ENCODE results near the gene CRNKL1.

The CRNKL1 gene

DNA sequence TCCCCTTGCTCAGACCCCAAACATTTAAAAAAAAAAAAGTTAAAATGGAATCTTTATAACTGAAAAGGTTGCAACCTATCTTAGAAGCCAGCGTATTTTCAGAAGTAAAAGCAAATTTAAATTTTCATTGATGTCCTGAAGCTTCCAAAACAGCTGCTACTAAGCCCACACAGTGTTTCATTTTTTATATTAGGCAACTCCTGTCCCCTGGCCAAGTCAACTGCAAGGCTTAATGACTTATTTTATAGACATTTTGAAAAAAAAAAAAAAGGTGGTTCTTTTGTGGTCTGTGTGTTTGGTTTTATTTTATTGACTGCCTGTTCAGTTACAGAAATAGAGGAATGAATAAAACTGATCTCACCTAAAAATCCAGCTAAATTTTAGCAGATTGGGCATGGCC lies 13.1 kb upstream of the CRNKL1 start:
- DNase-seq (ENCODE audit: low read depth in 2 of 2) = no peak
- H3K4me3 ChIP-seq (replicated peaks in 1 of 2; ENCODE audit: low read depth in 2 of 2, low read length in 2 of 2) = no peak overlapping the region
- TF ChIP-seq, protein P1, sequence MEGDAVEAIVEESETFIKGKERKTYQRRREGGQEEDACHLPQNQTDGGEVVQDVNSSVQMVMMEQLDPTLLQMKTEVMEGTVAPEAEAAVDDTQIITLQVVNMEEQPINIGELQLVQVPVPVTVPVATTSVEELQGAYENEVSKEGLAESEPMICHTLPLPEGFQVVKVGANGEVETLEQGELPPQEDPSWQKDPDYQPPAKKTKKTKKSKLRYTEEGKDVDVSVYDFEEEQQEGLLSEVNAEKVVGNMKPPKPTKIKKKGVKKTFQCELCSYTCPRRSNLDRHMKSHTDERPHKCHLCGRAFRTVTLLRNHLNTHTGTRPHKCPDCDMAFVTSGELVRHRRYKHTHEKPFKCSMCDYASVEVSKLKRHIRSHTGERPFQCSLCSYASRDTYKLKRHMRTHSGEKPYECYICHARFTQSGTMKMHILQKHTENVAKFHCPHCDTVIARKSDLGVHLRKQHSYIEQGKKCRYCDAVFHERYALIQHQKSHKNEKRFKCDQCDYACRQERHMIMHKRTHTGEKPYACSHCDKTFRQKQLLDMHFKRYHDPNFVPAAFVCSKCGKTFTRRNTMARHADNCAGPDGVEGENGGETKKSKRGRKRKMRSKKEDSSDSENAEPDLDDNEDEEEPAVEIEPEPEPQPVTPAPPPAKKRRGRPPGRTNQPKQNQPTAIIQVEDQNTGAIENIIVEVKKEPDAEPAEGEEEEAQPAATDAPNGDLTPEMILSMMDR (IDR thresholded peaks at IDR 0.05; ENCODE audit: low read depth, low read length) = no peak

DNA sequence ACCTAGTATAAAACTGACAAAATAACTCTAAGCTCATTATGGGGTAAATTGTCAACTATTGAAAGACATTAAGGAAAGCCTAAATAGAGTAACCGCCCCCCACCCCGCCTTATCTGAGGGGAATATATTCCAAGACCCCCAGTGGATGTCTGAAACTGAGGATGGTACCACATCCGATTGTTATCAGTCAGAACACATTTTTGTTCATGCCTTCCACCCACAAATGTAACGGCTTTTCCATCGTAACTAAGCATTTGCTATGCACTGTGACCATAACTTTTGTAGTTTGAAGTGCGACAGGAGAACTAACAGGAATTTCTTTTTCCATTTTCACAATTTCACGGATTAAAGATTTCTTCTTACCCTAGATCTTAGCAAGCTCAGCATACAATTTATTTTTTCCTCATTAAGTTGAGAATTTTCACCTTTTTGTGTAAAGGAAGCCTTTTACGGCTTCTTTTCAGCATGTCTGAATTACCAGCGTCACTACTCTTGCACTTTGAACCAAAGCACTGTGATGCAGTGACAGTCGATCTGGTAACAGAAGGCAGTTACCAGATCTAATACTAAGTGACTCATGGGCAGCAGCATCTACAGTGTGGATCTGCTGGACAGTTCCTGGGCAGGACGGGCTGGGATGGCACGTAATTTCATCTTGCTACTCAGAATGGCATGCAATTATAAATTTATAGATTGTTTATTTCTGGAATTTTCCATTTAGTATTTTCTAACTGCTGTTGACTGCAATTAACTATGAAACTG lies 11.9 kb upstream of the CRNKL1 start:
- TF ChIP-seq, protein P1 (IDR thresholded peaks at IDR 0.05; ENCODE audit: low read depth, low read length) = no peak
- DNase-seq (ENCODE audit: low read depth in 2 of 2) = no peak
- H3K4me3 ChIP-seq (replicated peaks in 1 of 2; ENCODE audit: low read depth in 2 of 2, low read length in 2 of 2) = no peak overlapping the region

DNA sequence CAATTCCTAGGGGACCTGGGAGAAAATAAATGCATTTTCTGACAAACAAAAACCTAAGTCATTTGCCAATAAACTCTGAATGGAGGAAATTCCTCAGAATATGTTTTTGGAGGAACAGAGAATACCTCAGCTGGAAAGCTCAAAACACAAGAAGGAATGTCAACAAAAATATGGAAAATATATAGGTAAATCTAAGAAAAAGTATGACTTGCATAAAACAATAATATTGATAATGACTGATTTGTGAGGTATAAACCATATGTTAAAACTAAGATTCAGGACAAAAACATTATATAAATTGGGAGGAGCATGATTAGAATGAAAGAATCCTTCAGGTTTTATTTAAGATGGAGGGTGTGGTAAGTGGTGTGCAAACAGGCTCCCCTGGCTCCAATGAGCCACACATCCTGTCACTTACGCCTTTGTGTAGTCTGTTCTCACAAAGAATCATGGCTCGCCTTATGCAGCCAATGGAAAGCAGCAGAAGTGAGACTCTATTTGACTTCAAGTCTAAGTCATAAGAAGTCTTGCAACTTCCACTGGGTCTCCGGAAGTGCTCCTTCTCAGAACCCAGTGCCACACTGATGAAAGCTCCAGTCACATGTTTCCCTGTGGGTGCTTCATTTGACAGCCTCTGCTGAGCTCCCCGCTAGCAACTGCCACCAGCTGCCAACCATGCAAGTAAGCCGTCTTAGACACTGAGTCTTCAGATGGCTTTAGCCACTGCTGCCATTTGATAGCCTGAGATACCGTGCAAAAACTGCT lies 8.2 kb upstream of the CRNKL1 start:
- DNase-seq (ENCODE audit: low read depth in 2 of 2) = no peak
- H3K4me3 ChIP-seq (replicated peaks in 1 of 2; ENCODE audit: low read depth in 2 of 2, low read length in 2 of 2) = no peak overlapping the region
- TF ChIP-seq, protein P1 (IDR thresholded peaks at IDR 0.05; ENCODE audit: low read depth, low read length) = no peak

DNA sequence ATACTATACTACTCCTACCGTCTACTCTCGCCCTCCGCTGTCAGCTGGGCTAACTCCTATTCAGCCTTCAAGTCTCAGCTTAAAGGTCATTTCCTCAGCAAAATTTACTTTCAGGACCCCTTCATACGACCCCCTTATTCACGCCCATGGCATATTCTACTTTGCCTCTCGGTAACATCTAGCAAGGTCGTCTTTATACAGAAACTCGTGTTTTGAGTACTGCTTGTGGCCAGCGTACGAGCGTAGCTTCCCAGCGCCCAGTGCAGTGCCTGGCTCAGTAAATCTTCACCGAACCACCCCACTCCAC lies 546 bp downstream of the CRNKL1 start:
- no peak for DNase-seq (ENCODE audit: low read depth in 2 of 2)
- peak overlapping the region; percentile 84 to 98 for H3K4me3 ChIP-seq (replicated peaks in 1 of 2; ENCODE audit: low read depth in 2 of 2, low read length in 2 of 2)
- TF ChIP-seq, protein P1 (IDR thresholded peaks at IDR 0.05; ENCODE audit: low read depth, low read length) = no peak

DNA sequence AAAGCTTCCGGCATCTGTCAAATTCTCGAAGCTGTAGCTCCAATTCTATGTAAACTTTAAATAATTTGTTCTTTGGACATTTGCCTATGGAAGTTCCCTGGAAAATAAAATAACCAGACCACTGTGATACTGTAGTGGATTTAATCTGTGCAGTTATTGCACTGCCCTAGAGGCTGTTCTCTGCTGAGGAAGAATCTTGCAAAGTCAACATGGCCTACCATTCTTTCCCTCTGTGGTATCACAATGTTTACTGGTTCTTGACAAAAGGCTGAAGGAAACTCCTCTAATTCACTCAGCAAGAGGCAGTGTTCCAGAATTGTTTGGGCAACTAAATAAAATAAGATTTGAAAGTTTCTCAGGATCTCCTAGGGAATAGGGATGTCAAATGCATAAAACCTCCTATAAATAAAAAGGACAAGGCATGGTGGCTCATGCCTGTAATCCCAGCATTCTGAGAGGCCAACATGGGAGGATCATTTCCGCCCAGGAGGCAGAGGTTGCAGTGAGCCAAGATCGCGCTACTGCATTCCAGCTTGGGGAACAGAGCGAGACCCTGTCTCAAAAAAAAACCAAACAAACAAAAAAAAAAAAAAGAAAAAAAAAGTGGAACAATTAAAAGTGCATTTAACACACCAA lies 12.4 kb downstream of the CRNKL1 start:
- TF ChIP-seq, protein P1 (IDR thresholded peaks at IDR 0.05; ENCODE audit: low read depth, low read length) = no peak
- DNase-seq (ENCODE audit: low read depth in 2 of 2) = no peak

DNA sequence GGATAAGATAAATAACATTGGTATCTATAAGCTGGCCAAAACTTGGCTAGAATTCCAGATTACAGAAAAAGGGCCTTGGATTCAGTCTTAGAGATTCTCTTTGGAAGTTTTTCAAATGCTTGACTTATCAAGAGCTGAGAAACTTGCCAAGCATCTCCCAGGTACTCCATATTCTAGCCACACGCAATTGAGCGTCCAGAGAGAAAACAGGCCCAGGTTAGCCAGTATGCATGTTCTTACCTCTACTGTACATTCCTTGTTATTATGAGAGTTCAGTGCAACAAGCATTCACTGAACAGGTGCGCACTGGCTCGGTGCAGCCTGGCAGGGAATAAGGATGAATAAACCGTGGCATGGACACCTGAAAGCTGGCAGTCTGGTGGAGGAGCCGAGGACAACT lies 13.7 kb downstream of the CRNKL1 start:
- H3K4me3 ChIP-seq (replicated peaks in 1 of 2; ENCODE audit: low read depth in 2 of 2, low read length in 2 of 2) = no peak overlapping the region
- TF ChIP-seq, protein P1 (IDR thresholded peaks at IDR 0.05; ENCODE audit: low read depth, low read length) = no peak
- no peak for DNase-seq (ENCODE audit: low read depth in 2 of 2)

More for the DNA sequence above, 12.4 kb downstream of the CRNKL1 start:
- H3K4me3 ChIP-seq (replicated peaks in 1 of 2; ENCODE audit: low read depth in 2 of 2, low read length in 2 of 2) = no peak overlapping the region

All from cardiac fibroblast (primary cell).